H9 (cell line): Measurements from ENCODE around the gene PRR29. TPM values are rescaled to one million over a fixed set of nuclear protein-coding genes. Genes with fewer than 3 reads are reported as not detected.

ENCODE experiments used
- DNase-seq: peaks from one replicate; pipeline ENCODE4 v3.0.0-alpha.2; 2017
- H2AFZ ChIP-seq: one replicate; pipeline ENCODE4 v1.6.1; 2013; ENCODE audit warnings: mild to moderate bottlenecking, low read length, control low read depth, moderate library complexity
- H2AK5ac ChIP-seq: 2 replicates; pipeline ENCODE4 v1.6.1; 2013; ENCODE audit warnings: low read length, control low read depth, mixed read lengths; ENCODE audit not compliant: insufficient read length
- H2BK120ac ChIP-seq: one replicate; pipeline ENCODE4 v1.6.1; 2013; ENCODE audit warnings: low read depth, mild to moderate bottlenecking, low read length, control low read depth, inconsistent platforms; ENCODE audit not compliant: poor library complexity, severe bottlenecking
- H2BK12ac ChIP-seq: 2 replicates; pipeline ENCODE4 v1.6.1; 2013; ENCODE audit warnings: low read length, control low read depth, mixed read lengths, low read depth; ENCODE audit not compliant: insufficient read length
- H2BK15ac ChIP-seq: 2 replicates; pipeline ENCODE4 v1.6.1; 2013; ENCODE audit warnings: low read depth, low read length, control low read depth
- H2BK20ac ChIP-seq: one replicate; pipeline ENCODE4 v1.6.1; 2013; ENCODE audit warnings: low read depth, mild to moderate bottlenecking, low read length, control low read depth, inconsistent platforms; ENCODE audit not compliant: poor library complexity, severe bottlenecking
- H2BK5ac ChIP-seq: 2 replicates; pipeline ENCODE4 v1.6.1; 2013; ENCODE audit warnings: low read length, control low read depth, mixed read lengths; ENCODE audit not compliant: insufficient read length
- H3K14ac ChIP-seq: 2 replicates; pipeline ENCODE4 v1.6.1; 2013; ENCODE audit warnings: low read length, control low read depth; ENCODE audit not compliant: insufficient read depth
- H3K18ac ChIP-seq: 2 replicates; pipeline ENCODE4 v1.6.1; 2013; ENCODE audit warnings: low read depth, mild to moderate bottlenecking, mixed read lengths, low read length, control low read depth; ENCODE audit not compliant: insufficient read length
- H3K23ac ChIP-seq: 2 replicates; pipeline ENCODE4 v1.6.1; 2013; ENCODE audit warnings: low read length, control low read depth, mixed read lengths, low read depth; ENCODE audit not compliant: insufficient read length
- H3K23me2 ChIP-seq: 2 replicates; pipeline ENCODE4 v1.6.1; 2013; ENCODE audit warnings: low read depth, mild to moderate bottlenecking, mixed read lengths, low read length, control low read depth; ENCODE audit not compliant: insufficient read length, poor library complexity, severe bottlenecking
- H3K27ac ChIP-seq: 2 replicates; pipeline ENCODE4 v1.5.1; 2013; ENCODE audit warnings: low read length, control low read depth, mixed read lengths, low read depth; ENCODE audit not compliant: insufficient read length
- H3K27me3 ChIP-seq: 2 replicates; pipeline ENCODE4 v1.6.1; 2013; ENCODE audit warnings: low read length, control low read depth, inconsistent platforms; ENCODE audit not compliant: insufficient read depth
- H3K4ac ChIP-seq: 2 replicates; pipeline ENCODE4 v1.6.1; 2013; ENCODE audit warnings: low read depth, mild to moderate bottlenecking, control low read depth, inconsistent platforms, low read length, moderate library complexity
- H3K4me1 ChIP-seq: 2 replicates; pipeline ENCODE4 v1.6.1; 2013; ENCODE audit warnings: low read length, control low read depth, inconsistent platforms; ENCODE audit not compliant: insufficient read depth
- H3K4me2 ChIP-seq: 2 replicates; pipeline ENCODE4 v1.6.1; 2013; ENCODE audit warnings: low read length, control low read depth, mixed read lengths; ENCODE audit not compliant: insufficient read length, insufficient read depth
- H3K56ac ChIP-seq: 2 replicates; pipeline ENCODE4 v1.6.1; 2013; ENCODE audit warnings: low read depth, mild to moderate bottlenecking, mixed read lengths, low read length, control low read depth; ENCODE audit not compliant: insufficient read length
- H3K79me1 ChIP-seq: 2 replicates; pipeline ENCODE4 v1.6.1; 2013; ENCODE audit warnings: low read depth, mild to moderate bottlenecking, moderate library complexity, low read length, control low read depth, inconsistent platforms; ENCODE audit not compliant: insufficient read depth, poor library complexity, severe bottlenecking
- H3K79me2 ChIP-seq: 2 replicates; pipeline ENCODE4 v1.6.1; 2013; ENCODE audit warnings: low read length, control low read depth, inconsistent platforms; ENCODE audit not compliant: insufficient read depth
- H3K9ac ChIP-seq: 2 replicates; pipeline ENCODE4 v1.6.1; 2013; ENCODE audit warnings: low read length, control low read depth, mixed read lengths; ENCODE audit not compliant: insufficient read length; ENCODE audit errors: extremely low read depth
- H3K9me3 ChIP-seq: one replicate; pipeline ENCODE4 v1.6.1; 2013; ENCODE audit warnings: low read depth, low read length, inconsistent platforms; ENCODE audit not compliant: control insufficient read depth
- H3T11ph ChIP-seq: one replicate; pipeline ENCODE4 v1.6.1; 2013; ENCODE audit warnings: mild to moderate bottlenecking, low read length, control low read depth, inconsistent platforms
- H4K20me1 ChIP-seq: one replicate; pipeline ENCODE4 v1.6.1; 2013; ENCODE audit not compliant: control insufficient read depth, insufficient read length, insufficient read depth
- H4K5ac ChIP-seq: 2 replicates; pipeline ENCODE4 v1.6.1; 2013; ENCODE audit warnings: low read depth, mild to moderate bottlenecking, mixed read lengths, low read length, control low read depth; ENCODE audit not compliant: insufficient read length
- H4K8ac ChIP-seq: replicated peaks from 2 replicates; pipeline ENCODE4 v1.6.1; 2013; ENCODE audit warnings: low read length, control low read depth, mixed read lengths, low read depth; ENCODE audit not compliant: insufficient read length
- H4K91ac ChIP-seq: 2 replicates; pipeline ENCODE4 v1.6.1; 2013; ENCODE audit warnings: low read depth, mild to moderate bottlenecking, moderate library complexity, mixed read lengths, low read length, control low read depth; ENCODE audit not compliant: insufficient read length
- H3K27ac Mint-ChIP-seq, 3 experiments: 2 replicates in 2 of 3; 3 replicates in 1 of 3; pipeline ENCODE4 v1.8.0; 2020 to 2021; ENCODE audit warnings: mixed read lengths in 3 of 3, mild to moderate bottlenecking in 1 of 3, moderate library complexity in 1 of 3
- H3K27me3 Mint-ChIP-seq: 2 replicates; pipeline ENCODE4 v1.8.0; 2021; ENCODE audit warnings: low read depth, mild to moderate bottlenecking, moderate library complexity, mixed read lengths
- H3K36me3 Mint-ChIP-seq, 3 experiments: 2 replicates in 2 of 3; 3 replicates in 1 of 3; pipeline ENCODE4 v1.8.0; 2020 to 2021; ENCODE audit warnings: low read depth in 3 of 3, mixed read lengths in 3 of 3; ENCODE audit not compliant: insufficient read depth in 1 of 3
- H3K4me1 Mint-ChIP-seq, 2 experiments: 2 replicates each; pipeline ENCODE4 v1.8.0; 2020; ENCODE audit warnings: mixed read lengths in 2 of 2
- H3K4me3 Mint-ChIP-seq, 2 experiments: 2 replicates in 1 of 2; 3 replicates in 1 of 2; pipeline ENCODE4 v1.8.0; 2020 to 2021; ENCODE audit warnings: mild to moderate bottlenecking in 2 of 2, mixed read lengths in 2 of 2, moderate library complexity in 1 of 2
- H3K9me3 Mint-ChIP-seq, 2 experiments: 2 replicates in 1 of 2; 3 replicates in 1 of 2; pipeline ENCODE4 v1.8.0; 2020; ENCODE audit warnings: mild to moderate bottlenecking in 2 of 2, mixed read lengths in 2 of 2, moderate library complexity in 1 of 2
- WGBS: extraction: QIAGEN DNeasy Blood & Tissue Kit; methylation state at CpG from one replicate; pipeline ENCODE4 v1.1.7; 2013; ENCODE audit warnings: missing lambda C conversion rate, low lambda C conversion rate, mixed read lengths; ENCODE audit not compliant: insufficient read length; ENCODE audit errors: extremely low coverage; 5-methylcytosine and 5-hydroxymethylcytosine counted together
- total RNA-seq: library from RNA; stranded (reverse); gene quantifications from 2 replicates; pipeline ENCODE4 v1.2.1, GENCODE V29; 2021
- TF ChIP-seq, protein P1 (sequence below): fragments of 200-600 bp; sonication (generic); conservative IDR thresholded peaks from 3 replicates; pipeline ENCODE4 v1.8.0; 2021; ENCODE audit warnings: antibody characterized with exemption, mild to moderate bottlenecking

The PRR29 gene
- total RNA-seq, 1 experiment from 2014 or later: 0.87 TPM

DNA sequence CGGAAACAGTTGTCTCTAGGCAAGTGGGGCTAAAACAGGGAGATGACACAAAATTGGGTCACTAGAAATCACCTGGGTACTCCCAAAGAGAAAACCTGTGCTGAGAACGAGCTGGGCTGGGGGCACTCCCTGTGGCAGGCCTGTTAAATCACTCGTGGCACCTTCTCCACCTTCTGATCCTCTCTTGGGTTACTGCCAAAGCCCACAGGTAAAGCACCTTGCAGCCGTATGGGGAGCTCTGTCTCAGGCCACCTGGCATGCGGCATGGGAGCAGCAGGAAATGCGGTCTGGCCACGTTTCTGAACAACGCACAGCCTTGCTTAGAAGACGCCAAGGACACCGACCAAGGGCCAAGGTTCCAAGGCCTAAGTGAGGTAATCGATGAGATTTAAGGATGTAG is 43.8 kb downstream of the PRR29 start:
- no peak overlapping the region for H2AK5ac ChIP-seq
- no peaks in the 10 kb centered on the region for H3K79me1 ChIP-seq
- H4K91ac ChIP-seq: no peak overlapping the region
- no peaks in the 10 kb centered on the region for H3K4me1 Mint-ChIP-seq
- no peak overlapping the region for H4K5ac ChIP-seq
- H3K9me3 Mint-ChIP-seq: no peaks in the 10 kb centered on the region
- peaks cover 0 to 12% (median 1%) of the 10 kb centered on the region in 3 experiments; a peak in 1 of 7 replicates for H3K36me3 Mint-ChIP-seq
- no peak overlapping the region for H3K9ac ChIP-seq
- no peak overlapping the region for H3K4me2 ChIP-seq
- no CpG with 5 or more reads among the region's 11 CpGs for WGBS
- H4K20me1 ChIP-seq: no peaks in the 10 kb centered on the region
- no peaks in the 10 kb centered on the region for H3K27me3 ChIP-seq
- no peaks in the 10 kb centered on the region for H3K9me3 ChIP-seq
- no peak overlapping the region for H4K8ac ChIP-seq
- H3K23me2 ChIP-seq: no peaks in the 10 kb centered on the region
- no peak overlapping the region for H2BK120ac ChIP-seq
- no peak overlapping the region for H3K27ac ChIP-seq
- no peak overlapping the region for H3K56ac ChIP-seq
- no peak overlapping the region for H2BK12ac ChIP-seq
- TF ChIP-seq, protein P1, sequence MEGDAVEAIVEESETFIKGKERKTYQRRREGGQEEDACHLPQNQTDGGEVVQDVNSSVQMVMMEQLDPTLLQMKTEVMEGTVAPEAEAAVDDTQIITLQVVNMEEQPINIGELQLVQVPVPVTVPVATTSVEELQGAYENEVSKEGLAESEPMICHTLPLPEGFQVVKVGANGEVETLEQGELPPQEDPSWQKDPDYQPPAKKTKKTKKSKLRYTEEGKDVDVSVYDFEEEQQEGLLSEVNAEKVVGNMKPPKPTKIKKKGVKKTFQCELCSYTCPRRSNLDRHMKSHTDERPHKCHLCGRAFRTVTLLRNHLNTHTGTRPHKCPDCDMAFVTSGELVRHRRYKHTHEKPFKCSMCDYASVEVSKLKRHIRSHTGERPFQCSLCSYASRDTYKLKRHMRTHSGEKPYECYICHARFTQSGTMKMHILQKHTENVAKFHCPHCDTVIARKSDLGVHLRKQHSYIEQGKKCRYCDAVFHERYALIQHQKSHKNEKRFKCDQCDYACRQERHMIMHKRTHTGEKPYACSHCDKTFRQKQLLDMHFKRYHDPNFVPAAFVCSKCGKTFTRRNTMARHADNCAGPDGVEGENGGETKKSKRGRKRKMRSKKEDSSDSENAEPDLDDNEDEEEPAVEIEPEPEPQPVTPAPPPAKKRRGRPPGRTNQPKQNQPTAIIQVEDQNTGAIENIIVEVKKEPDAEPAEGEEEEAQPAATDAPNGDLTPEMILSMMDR: no peak
- H3K4ac ChIP-seq: no peak overlapping the region
- H3K27ac Mint-ChIP-seq: no peak overlapping the region
- no peak overlapping the region for H2AFZ ChIP-seq
- no peaks in the 10 kb centered on the region for H3K79me2 ChIP-seq
- H3K14ac ChIP-seq: no peak overlapping the region
- no peak for DNase-seq
- no peak overlapping the region for H2BK15ac ChIP-seq
- no peak overlapping the region for H3T11ph ChIP-seq
- H3K23ac ChIP-seq: no peak overlapping the region
- H2BK5ac ChIP-seq: no peak overlapping the region
- no peaks in the 10 kb centered on the region for H3K27me3 Mint-ChIP-seq
- no peaks in the 10 kb centered on the region for H3K4me1 ChIP-seq
- no peak overlapping the region for H3K18ac ChIP-seq
- no peak overlapping the region for H3K4me3 Mint-ChIP-seq
- no peak overlapping the region for H2BK20ac ChIP-seq
